ENCODE measurements around the gene ARID4B. TPM values are rescaled to one million over a fixed set of nuclear protein-coding genes. Genes with fewer than 3 reads are reported as not detected.

The ARID4B gene
- total and polyA plus RNA-seq, 2 of the 13 experiments (the other 11 are each of a cell fraction or from before 2014, with no cell fraction given), result 9.7 to 24.6 TPM

DNA sequence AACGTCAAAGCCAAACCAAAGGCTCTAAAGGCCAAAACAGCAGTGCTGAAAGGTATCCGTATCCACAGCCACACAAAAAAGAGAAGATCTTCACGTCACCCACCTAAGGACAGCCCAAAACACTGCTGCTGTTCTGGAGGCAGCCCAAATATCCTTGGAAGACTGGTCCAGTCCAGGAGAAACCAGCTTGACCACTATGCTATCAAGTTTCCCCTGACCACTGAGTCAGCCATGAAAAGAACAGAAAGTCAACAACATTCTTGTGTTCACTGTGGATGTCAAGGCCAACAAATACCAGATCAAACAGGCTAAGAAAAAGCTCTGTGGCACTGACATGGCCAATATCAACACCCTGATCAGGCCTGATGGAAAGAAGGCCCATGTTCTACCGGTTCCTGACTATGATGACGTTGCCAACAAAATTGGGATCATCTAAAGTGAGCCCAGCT lies 32.1 kb downstream of the ARID4B start (continued):
- TF ChIP-seq, protein P1, sequence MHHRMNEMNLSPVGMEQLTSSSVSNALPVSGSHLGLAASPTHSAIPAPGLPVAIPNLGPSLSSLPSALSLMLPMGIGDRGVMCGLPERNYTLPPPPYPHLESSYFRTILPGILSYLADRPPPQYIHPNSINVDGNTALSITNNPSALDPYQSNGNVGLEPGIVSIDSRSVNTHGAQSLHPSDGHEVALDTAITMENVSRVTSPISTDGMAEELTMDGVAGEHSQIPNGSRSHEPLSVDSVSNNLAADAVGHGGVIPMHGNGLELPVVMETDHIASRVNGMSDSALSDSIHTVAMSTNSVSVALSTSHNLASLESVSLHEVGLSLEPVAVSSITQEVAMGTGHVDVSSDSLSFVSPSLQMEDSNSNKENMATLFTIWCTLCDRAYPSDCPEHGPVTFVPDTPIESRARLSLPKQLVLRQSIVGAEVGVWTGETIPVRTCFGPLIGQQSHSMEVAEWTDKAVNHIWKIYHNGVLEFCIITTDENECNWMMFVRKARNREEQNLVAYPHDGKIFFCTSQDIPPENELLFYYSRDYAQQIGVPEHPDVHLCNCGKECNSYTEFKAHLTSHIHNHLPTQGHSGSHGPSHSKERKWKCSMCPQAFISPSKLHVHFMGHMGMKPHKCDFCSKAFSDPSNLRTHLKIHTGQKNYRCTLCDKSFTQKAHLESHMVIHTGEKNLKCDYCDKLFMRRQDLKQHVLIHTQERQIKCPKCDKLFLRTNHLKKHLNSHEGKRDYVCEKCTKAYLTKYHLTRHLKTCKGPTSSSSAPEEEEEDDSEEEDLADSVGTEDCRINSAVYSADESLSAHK (CRISPR knock-in tag; IDR thresholded peaks at IDR 0.05; ENCODE audit: borderline replicate concordance), result no peak
- TF ChIP-seq JUNB (CRISPR knock-in tag; IDR thresholded peaks at IDR 0.05; ENCODE audit: borderline replicate concordance) (peak; percentile 73; the same call in 1 of the 2 replicates), ZKSCAN1 (IDR thresholded peaks at IDR 0.05; ENCODE audit: low read length) (peak; percentile 45; the same call in 1 of the 2 replicates), HNRNPLL (IDR thresholded peaks at IDR 0.05; ENCODE audit: low read depth, low read length, poor library complexity, severe bottlenecking) (no peak), ZNF703 (CRISPR knock-in tag; IDR thresholded peaks at IDR 0.05; ENCODE audit: borderline replicate concordance) (no peak), PITX1 (CRISPR knock-in tag; IDR thresholded peaks at IDR 0.05) (peak; percentile 70; the same call in 1 of the 2 replicates), RBAK (CRISPR knock-in tag; IDR thresholded peaks at IDR 0.05) (no peak), NFYB (CRISPR knock-in tag; IDR thresholded peaks at IDR 0.05) (no peak), ZNF691 (CRISPR knock-in tag; IDR thresholded peaks at IDR 0.05; ENCODE audit: borderline replicate concordance, low read depth) (no peak), ZNF224 (CRISPR knock-in tag; IDR thresholded peaks at IDR 0.05) (no peak), ZNF441 (CRISPR knock-in tag; IDR thresholded peaks at IDR 0.05; ENCODE audit: borderline replicate concordance) (peak; percentile 71; the same call in 1 of the 2 replicates), PCBP1 (IDR thresholded peaks at IDR 0.05; ENCODE audit: borderline replicate concordance, low read depth, low read length) (no peak), PHF5A (CRISPR knock-in tag; IDR thresholded peaks at IDR 0.05; ENCODE audit: low read depth, unreplicated experiment) (no peak), ZIK1 (CRISPR knock-in tag; IDR thresholded peaks at IDR 0.05; ENCODE audit: borderline replicate concordance, low read depth) (no peak), GRHL1 (CRISPR knock-in tag; conservative IDR thresholded peaks at IDR 0.05) (no peak), MED13 (CRISPR knock-in tag; IDR thresholded peaks at IDR 0.05) (no peak), SALL1 (CRISPR knock-in tag; IDR thresholded peaks at IDR 0.05) (peak; percentile 93), ZSCAN21 (CRISPR knock-in tag; IDR thresholded peaks at IDR 0.05; ENCODE audit: borderline replicate concordance) (peak; percentile 54; the same call in 1 of the 2 replicates), ZNF670 (CRISPR knock-in tag; IDR thresholded peaks at IDR 0.05; ENCODE audit: borderline replicate concordance) (no peak), GABPA (IDR thresholded peaks at IDR 0.05; ENCODE audit: low read depth, low read length) (no peak), GABPA (CRISPR knock-in tag; IDR thresholded peaks at IDR 0.05; ENCODE audit: low read depth) (peak; percentile 23; the same call in 1 of the 2 replicates)
- TF ChIP-seq, protein P2, sequence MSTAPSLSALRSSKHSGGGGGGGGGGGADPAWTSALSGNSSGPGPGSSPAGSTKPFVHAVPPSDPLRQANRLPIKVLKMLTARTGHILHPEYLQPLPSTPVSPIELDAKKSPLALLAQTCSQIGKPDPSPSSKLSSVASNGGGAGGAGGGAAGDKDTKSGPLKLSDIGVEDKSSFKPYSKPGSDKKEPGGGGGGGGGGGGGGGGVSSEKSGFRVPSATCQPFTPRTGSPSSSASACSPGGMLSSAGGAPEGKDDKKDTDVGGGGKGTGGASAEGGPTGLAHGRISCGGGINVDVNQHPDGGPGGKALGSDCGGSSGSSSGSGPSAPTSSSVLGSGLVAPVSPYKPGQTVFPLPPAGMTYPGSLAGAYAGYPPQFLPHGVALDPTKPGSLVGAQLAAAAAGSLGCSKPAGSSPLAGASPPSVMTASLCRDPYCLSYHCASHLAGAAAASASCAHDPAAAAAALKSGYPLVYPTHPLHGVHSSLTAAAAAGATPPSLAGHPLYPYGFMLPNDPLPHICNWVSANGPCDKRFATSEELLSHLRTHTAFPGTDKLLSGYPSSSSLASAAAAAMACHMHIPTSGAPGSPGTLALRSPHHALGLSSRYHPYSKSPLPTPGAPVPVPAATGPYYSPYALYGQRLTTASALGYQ (CRISPR knock-in tag; IDR thresholded peaks at IDR 0.05), result peak; percentile 80; the same call in 1 of the 2 replicates
- TF ChIP-seq, protein P3, sequence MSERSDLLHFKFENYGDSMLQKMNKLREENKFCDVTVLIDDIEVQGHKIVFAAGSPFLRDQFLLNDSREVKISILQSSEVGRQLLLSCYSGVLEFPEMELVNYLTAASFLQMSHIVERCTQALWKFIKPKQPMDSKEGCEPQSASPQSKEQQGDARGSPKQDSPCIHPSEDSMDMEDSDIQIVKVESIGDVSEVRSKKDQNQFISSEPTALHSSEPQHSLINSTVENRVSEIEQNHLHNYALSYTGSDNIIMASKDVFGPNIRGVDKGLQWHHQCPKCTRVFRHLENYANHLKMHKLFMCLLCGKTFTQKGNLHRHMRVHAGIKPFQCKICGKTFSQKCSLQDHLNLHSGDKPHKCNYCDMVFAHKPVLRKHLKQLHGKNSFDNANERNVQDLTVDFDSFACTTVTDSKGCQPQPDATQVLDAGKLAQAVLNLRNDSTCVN (CRISPR knock-in tag; IDR thresholded peaks at IDR 0.05; ENCODE audit: borderline replicate concordance), result no peak

Measured in HepG2 (cell line).